C4-2B (cell line): ENCODE results near the gene BCL10.

Experiments used
- ZFX ChIP-seq: fragments of 450-650 bp; IDR thresholded peaks from 2 replicates; pipeline ENCODE4 v1.6.1; 2017
- TF ChIP-seq, protein P1 (sequence below): fragments of 450-650 bp; conservative IDR thresholded peaks from 2 replicates; pipeline ENCODE4 v1.5.1; 2017; ENCODE audit warnings: mild to moderate bottlenecking

DNA sequence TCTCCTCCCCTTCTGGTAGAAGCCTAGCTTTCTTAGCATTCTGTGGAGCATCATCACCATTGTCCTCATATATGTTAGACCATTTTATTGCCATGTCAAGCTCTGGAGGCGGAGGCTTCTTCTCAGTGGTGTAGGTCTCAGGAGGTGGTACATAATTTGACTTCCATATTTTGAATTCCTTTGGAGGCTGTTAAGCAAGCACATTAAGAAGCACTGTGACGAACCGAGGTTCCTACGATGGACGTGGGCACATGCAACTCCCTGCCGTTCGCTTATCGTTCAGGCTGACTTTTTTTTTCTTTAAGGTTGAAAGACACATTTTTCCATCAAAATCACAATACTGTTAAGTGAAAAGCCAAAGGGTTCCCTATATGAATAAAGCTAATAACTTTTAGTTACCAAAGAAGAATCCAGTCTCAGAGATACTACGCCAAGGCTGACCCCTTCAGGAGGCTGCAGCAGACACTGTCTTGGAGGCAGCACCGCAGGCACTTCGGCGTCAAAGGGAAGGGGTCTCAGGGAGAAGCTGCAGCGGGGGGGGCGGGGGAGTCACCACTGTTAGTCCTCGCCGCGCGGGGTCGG is 17.8 kb downstream of the BCL10 start:
- TF ChIP-seq, protein P1, sequence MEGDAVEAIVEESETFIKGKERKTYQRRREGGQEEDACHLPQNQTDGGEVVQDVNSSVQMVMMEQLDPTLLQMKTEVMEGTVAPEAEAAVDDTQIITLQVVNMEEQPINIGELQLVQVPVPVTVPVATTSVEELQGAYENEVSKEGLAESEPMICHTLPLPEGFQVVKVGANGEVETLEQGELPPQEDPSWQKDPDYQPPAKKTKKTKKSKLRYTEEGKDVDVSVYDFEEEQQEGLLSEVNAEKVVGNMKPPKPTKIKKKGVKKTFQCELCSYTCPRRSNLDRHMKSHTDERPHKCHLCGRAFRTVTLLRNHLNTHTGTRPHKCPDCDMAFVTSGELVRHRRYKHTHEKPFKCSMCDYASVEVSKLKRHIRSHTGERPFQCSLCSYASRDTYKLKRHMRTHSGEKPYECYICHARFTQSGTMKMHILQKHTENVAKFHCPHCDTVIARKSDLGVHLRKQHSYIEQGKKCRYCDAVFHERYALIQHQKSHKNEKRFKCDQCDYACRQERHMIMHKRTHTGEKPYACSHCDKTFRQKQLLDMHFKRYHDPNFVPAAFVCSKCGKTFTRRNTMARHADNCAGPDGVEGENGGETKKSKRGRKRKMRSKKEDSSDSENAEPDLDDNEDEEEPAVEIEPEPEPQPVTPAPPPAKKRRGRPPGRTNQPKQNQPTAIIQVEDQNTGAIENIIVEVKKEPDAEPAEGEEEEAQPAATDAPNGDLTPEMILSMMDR: no peak
- no peak for TF ChIP-seq ZFX
